ENCODE data around the gene MYO15B.

GRCh38 chr17:75617218-75617617 lies 29.6 kb downstream of the MYO15B start:
- TF ChIP-seq CTCF (IDR thresholded peaks at IDR 0.05) (no peak), POLR2A (IDR thresholded peaks at IDR 0.05) (no peak)

All from uterus (tissue), 2 donors.